Activated CD8-positive, alpha-beta T cell treated with anti-CD3 and anti-CD28 coated beads for 36 hours (primary cell): ENCODE data around the gene COL20A1. TPM values are rescaled to one million over a fixed set of nuclear protein-coding genes. Genes with fewer than 3 reads are reported as not detected.

Experiments
- ATAC-seq: fragments of 200-7000 bp; cut with Tn5 transposase; one replicate; pipeline ENCODE4 v1.10.0; 2021; ENCODE audit warnings: mild to moderate bottlenecking, moderate library complexity
- CTCF ChIA-PET: fragments of 350-600 bp; sonication (Branson Sonifier 250); formaldehyde crosslinking; loops from one replicate; lab custom pipeline; 2021; ENCODE audit warnings: antibody characterized with exemption; lab: Charles Lee
- POLR2A ChIA-PET: fragments of 350-600 bp; sonication (Branson Sonifier 250); formaldehyde crosslinking; loops from one replicate; lab custom pipeline; 2021; ENCODE audit warnings: antibody characterized with exemption; lab: Charles Lee
- DNase-seq: peaks from one replicate; pipeline ENCODE4 v3.0.0-alpha.2; 2020
- H3K27ac Mint-ChIP-seq: one replicate; pipeline ENCODE4 v1.8.0; 2021; ENCODE audit warnings: mild to moderate bottlenecking, mixed read lengths
- H3K27me3 Mint-ChIP-seq: one replicate; pipeline ENCODE4 v1.8.0; 2021; ENCODE audit warnings: mixed read lengths
- H3K36me3 Mint-ChIP-seq: one replicate; pipeline ENCODE4 v1.8.0; 2021; ENCODE audit warnings: low read depth, mixed read lengths
- H3K4me1 Mint-ChIP-seq: one replicate; pipeline ENCODE4 v1.8.0; 2021; ENCODE audit warnings: low read depth, mixed read lengths
- H3K4me3 Mint-ChIP-seq: one replicate; pipeline ENCODE4 v1.8.0; 2021; ENCODE audit warnings: mild to moderate bottlenecking, moderate library complexity, mixed read lengths
- H3K9me3 Mint-ChIP-seq: one replicate; pipeline ENCODE4 v1.8.0; 2021; ENCODE audit warnings: mixed read lengths
- CTCF ChIP-seq: fragments of 200-600 bp; IDR thresholded peaks from one replicate; pipeline ENCODE4 v1.8.0; 2022; ENCODE audit warnings: antibody characterized with exemption, mild to moderate bottlenecking
- intact Hi-C: fragments of 100-400 bp; cut with micrococcal nuclease; formaldehyde crosslinking; loops from one replicate; pipeline ENCODE4 v1.10.0; 2022
- total RNA-seq, 2 experiments: library from RNA; stranded (reverse); gene quantifications; one replicate each; pipeline ENCODE4 v1.2.3, GENCODE V29; 2021

The COL20A1 gene
- total RNA-seq, 2 experiments from 2014 or later = 0.04 TPM; not detected in 1

GRCh38 chr20:63293871-63294535 is 1.0 kb downstream of the COL20A1 start:
- POLR2A ChIA-PET = no interaction called here

GRCh38 chr20:63294536-63294900 is 1.5 kb downstream of the COL20A1 start:
- H3K4me3 Mint-ChIP-seq = no peak overlapping the region
- intact Hi-C loops = no loop called here
- no peak for ATAC-seq

More at GRCh38 chr20:63293871-63294535, 1.0 kb downstream of the COL20A1 start:
- intact Hi-C loops = loop anchor here (2.0 kb wide), 1 partner anchor 71 kb away; no protein-coding TSS in a partner anchor
- DNase-seq (no peak), ATAC-seq (no peak)
- Mint-ChIP-seq H3K27ac (no peak overlapping the region), H3K4me3 (no peak overlapping the region), H3K36me3 (no peaks in the 10 kb centered on the region), H3K4me1 (peaks cover 2% of the 10 kb centered on the region), H3K9me3 (no peaks in the 10 kb centered on the region), H3K27me3 (peaks cover 5% of the 10 kb centered on the region)
- TF ChIP-seq CTCF = no peak
- CTCF ChIA-PET = interaction anchor here (1.1 to 2.9 kb wide), 2 partner anchors 10 to 71 kb away, joined by 3 to 14 read pairs; no protein-coding TSS in a partner anchor

GRCh38 chr20:63295018-63295417 is 2.0 kb downstream of the COL20A1 start:
- no peak for ATAC-seq
- ChIA-PET CTCF (interaction anchor here (0.9 to 2.9 kb wide), 4 partner anchors 11 to 86 kb away, joined by 3 to 14 read pairs (median 4); no protein-coding TSS in a partner anchor), POLR2A (interaction anchor here (0.8 to 1.5 kb wide), 2 partner anchors 10 to 24 kb away, joined by 4 to 6 read pairs; no protein-coding TSS in a partner anchor)
- TF ChIP-seq CTCF = no peak
- no peak overlapping the region for H3K27ac Mint-ChIP-seq
- intact Hi-C loops = no loop called here
- H3K27me3 Mint-ChIP-seq = peaks cover 5% of the 10 kb centered on the region
- no peaks in the 10 kb centered on the region for H3K36me3 Mint-ChIP-seq
- H3K4me3 Mint-ChIP-seq = no peak overlapping the region
- no peak for DNase-seq
- no peaks in the 10 kb centered on the region for H3K9me3 Mint-ChIP-seq
- peaks cover 2% of the 10 kb centered on the region for H3K4me1 Mint-ChIP-seq

More at GRCh38 chr20:63294536-63294900, 1.5 kb downstream of the COL20A1 start:
- H3K9me3 Mint-ChIP-seq = no peaks in the 10 kb centered on the region
- H3K27me3 Mint-ChIP-seq = peaks cover 5% of the 10 kb centered on the region
- ChIA-PET CTCF (interaction anchor here (1.1 to 2.9 kb wide), 3 partner anchors 11 to 71 kb away, joined by 3 to 14 read pairs (median 4); no protein-coding TSS in a partner anchor), POLR2A (interaction anchor here (0.8 kb wide), 1 partner anchor 23 kb away, joined by 4 read pairs; no protein-coding TSS in a partner anchor)
- H3K4me1 Mint-ChIP-seq = peaks cover 2% of the 10 kb centered on the region
- no peak for DNase-seq
- no peak overlapping the region for H3K27ac Mint-ChIP-seq
- no peak for TF ChIP-seq CTCF
- H3K36me3 Mint-ChIP-seq = no peaks in the 10 kb centered on the region

- H3K9me3 Mint-ChIP-seq = no peaks in the 10 kb centered on the region
- TF ChIP-seq CTCF = no peak
- POLR2A ChIA-PET = interaction anchor here (0.8 to 1.5 kb wide), 3 partner anchors 8 to 24 kb away, joined by 4 to 6 read pairs (median 4); no protein-coding TSS in a partner anchor
- no peaks in the 10 kb centered on the region for H3K36me3 Mint-ChIP-seq
- CTCF ChIA-PET = interaction anchor here (0.9 to 2.9 kb wide), 4 partner anchors 11 to 85 kb away, joined by 3 to 14 read pairs (median 4); no protein-coding TSS in a partner anchor
- H3K27ac Mint-ChIP-seq = no peak overlapping the region
- H3K4me1 Mint-ChIP-seq = peaks cover 2% of the 10 kb centered on the region
- DNase-seq = no peak
- no peak for ATAC-seq
- no peak overlapping the region for H3K4me3 Mint-ChIP-seq
- peaks cover 5% of the 10 kb centered on the region for H3K27me3 Mint-ChIP-seq
- intact Hi-C loops = no loop called here
Measured at GRCh38 chr20:63295422-63295821, 2.4 kb downstream of the COL20A1 start.

GRCh38 chr20:63295846-63296245 is 2.9 kb downstream of the COL20A1 start:
- Mint-ChIP-seq H3K36me3 (no peaks in the 10 kb centered on the region), H3K27me3 (peaks cover 6% of the 10 kb centered on the region), H3K4me1 (peaks cover 2% of the 10 kb centered on the region), H3K9me3 (peaks cover 1% of the 10 kb centered on the region), H3K4me3 (no peak overlapping the region), H3K27ac (no peak overlapping the region)
- ChIA-PET CTCF (interaction anchor here (0.9 to 2.9 kb wide), 5 partner anchors 8 to 85 kb away, joined by 3 to 14 read pairs (median 4); no protein-coding TSS in a partner anchor), POLR2A (interaction anchor here (1.3 to 1.5 kb wide), 2 partner anchors 9 to 11 kb away, joined by 4 to 6 read pairs; no protein-coding TSS in a partner anchor)
- no peak for ATAC-seq
- TF ChIP-seq CTCF = no peak
- intact Hi-C loops = no loop called here
- DNase-seq = no peak
